Measurements from ENCODE around the gene CYREN. TPM values are rescaled to one million over a fixed set of nuclear protein-coding genes. Genes with fewer than 3 reads are reported as not detected.
A peak's percentile ranks its signal among the peaks of the same experiment; 100 is the strongest.

CYREN gene
- total and polyA plus RNA-seq, 2 of the 13 experiments (the other 11 are each of a cell fraction or from before 2014, with no cell fraction given) = 20.7 to 60.7 TPM

- TF ChIP-seq ZNF724P (CRISPR knock-in tag; IDR thresholded peaks at IDR 0.05; ENCODE audit: borderline replicate concordance) (no peak), ETV5 (CRISPR knock-in tag; IDR thresholded peaks at IDR 0.05; ENCODE audit: borderline replicate concordance) (peak; percentile 23; the same call in 1 of the 2 replicates), BCL6 (CRISPR knock-in tag; IDR thresholded peaks at IDR 0.05) (0 out of 2 replicates have a peak, but pooled peaks have one; percentile 24), CEBPB (IDR thresholded peaks at IDR 0.05; ENCODE audit: borderline replicate concordance, low read depth, low read length) (peak; percentile 43), THRA (CRISPR knock-in tag; IDR thresholded peaks at IDR 0.05; ENCODE audit: borderline replicate concordance) (0 out of 2 replicates have a peak, but pooled peaks have one; percentile 15), GATAD2A (CRISPR knock-in tag; IDR thresholded peaks at IDR 0.05) (peak; percentile 36; the same call in 1 of the 2 replicates), DMAP1 (CRISPR knock-in tag; IDR thresholded peaks at IDR 0.05) (no peak), MED1 (CRISPR knock-in tag; IDR thresholded peaks at IDR 0.05) (peak; percentile 39), GABPA (IDR thresholded peaks at IDR 0.05; ENCODE audit: low read depth, low read length) (no peak), GABPA (CRISPR knock-in tag; IDR thresholded peaks at IDR 0.05; ENCODE audit: low read depth) (no peak), CERS6 (CRISPR knock-in tag; IDR thresholded peaks at IDR 0.05) (no peak), ZFX (CRISPR knock-in tag; IDR thresholded peaks at IDR 0.05; ENCODE audit: low read depth) (peak; percentile 10; the same call in 1 of the 2 replicates), NFYB (CRISPR knock-in tag; IDR thresholded peaks at IDR 0.05) (peak; percentile 6; the same call in 1 of the 2 replicates), FOXK1 (CRISPR knock-in tag; IDR thresholded peaks at IDR 0.05; ENCODE audit: borderline replicate concordance, low read depth) (no peak), RFX3 (CRISPR knock-in tag; IDR thresholded peaks at IDR 0.05) (no peak), CEBPG (CRISPR knock-in tag; IDR thresholded peaks at IDR 0.05) (0 out of 2 replicates have a peak, but pooled peaks have one; percentile 17), SAFB2 (CRISPR knock-in tag; IDR thresholded peaks at IDR 0.05; ENCODE audit: borderline replicate concordance, low read depth) (no peak), ZFP1 (CRISPR knock-in tag; IDR thresholded peaks at IDR 0.05) (no peak), PHB2 (IDR thresholded peaks at IDR 0.05; ENCODE audit: partially characterized antibody) (no peak), GABPB1 (CRISPR knock-in tag; IDR thresholded peaks at IDR 0.05) (peak; percentile 33; the same call in 1 of the 2 replicates)
- TF ChIP-seq, protein P1, sequence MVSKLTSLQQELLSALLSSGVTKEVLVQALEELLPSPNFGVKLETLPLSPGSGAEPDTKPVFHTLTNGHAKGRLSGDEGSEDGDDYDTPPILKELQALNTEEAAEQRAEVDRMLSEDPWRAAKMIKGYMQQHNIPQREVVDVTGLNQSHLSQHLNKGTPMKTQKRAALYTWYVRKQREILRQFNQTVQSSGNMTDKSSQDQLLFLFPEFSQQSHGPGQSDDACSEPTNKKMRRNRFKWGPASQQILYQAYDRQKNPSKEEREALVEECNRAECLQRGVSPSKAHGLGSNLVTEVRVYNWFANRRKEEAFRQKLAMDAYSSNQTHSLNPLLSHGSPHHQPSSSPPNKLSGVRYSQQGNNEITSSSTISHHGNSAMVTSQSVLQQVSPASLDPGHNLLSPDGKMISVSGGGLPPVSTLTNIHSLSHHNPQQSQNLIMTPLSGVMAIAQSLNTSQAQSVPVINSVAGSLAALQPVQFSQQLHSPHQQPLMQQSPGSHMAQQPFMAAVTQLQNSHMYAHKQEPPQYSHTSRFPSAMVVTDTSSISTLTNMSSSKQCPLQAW (CRISPR knock-in tag; IDR thresholded peaks at IDR 0.05) = peak; percentile 32; the same call in 1 of the 2 replicates
- TF ChIP-seq, protein P2, sequence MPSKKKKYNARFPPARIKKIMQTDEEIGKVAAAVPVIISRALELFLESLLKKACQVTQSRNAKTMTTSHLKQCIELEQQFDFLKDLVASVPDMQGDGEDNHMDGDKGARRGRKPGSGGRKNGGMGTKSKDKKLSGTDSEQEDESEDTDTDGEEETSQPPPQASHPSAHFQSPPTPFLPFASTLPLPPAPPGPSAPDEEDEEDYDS (CRISPR knock-in tag; IDR thresholded peaks at IDR 0.05) = peak; percentile 44; the same call in 1 of the 2 replicates
- TF ChIP-seq, protein P3, sequence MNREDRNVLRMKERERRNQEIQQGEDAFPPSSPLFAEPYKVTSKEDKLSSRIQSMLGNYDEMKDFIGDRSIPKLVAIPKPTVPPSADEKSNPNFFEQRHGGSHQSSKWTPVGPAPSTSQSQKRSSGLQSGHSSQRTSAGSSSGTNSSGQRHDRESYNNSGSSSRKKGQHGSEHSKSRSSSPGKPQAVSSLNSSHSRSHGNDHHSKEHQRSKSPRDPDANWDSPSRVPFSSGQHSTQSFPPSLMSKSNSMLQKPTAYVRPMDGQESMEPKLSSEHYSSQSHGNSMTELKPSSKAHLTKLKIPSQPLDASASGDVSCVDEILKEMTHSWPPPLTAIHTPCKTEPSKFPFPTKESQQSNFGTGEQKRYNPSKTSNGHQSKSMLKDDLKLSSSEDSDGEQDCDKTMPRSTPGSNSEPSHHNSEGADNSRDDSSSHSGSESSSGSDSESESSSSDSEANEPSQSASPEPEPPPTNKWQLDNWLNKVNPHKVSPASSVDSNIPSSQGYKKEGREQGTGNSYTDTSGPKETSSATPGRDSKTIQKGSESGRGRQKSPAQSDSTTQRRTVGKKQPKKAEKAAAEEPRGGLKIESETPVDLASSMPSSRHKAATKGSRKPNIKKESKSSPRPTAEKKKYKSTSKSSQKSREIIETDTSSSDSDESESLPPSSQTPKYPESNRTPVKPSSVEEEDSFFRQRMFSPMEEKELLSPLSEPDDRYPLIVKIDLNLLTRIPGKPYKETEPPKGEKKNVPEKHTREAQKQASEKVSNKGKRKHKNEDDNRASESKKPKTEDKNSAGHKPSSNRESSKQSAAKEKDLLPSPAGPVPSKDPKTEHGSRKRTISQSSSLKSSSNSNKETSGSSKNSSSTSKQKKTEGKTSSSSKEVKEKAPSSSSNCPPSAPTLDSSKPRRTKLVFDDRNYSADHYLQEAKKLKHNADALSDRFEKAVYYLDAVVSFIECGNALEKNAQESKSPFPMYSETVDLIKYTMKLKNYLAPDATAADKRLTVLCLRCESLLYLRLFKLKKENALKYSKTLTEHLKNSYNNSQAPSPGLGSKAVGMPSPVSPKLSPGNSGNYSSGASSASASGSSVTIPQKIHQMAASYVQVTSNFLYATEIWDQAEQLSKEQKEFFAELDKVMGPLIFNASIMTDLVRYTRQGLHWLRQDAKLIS (CRISPR knock-in tag; IDR thresholded peaks at IDR 0.05) = 0 out of 2 replicates have a peak, but pooled peaks have one; percentile 52
These were observed 1.2 kb downstream of the CYREN start (continued) for GRCh38 chr7:135169141-135169963.
